ENCODE results near the gene BICC1. TPM values are rescaled to one million over a fixed set of nuclear protein-coding genes. Genes with fewer than 3 reads are reported as not detected.

Gene BICC1
- total RNA-seq, 1 experiment from 2014 or later: 0.67 TPM

- ChIA-PET POLR2A (no interaction called here), CTCF (no interaction called here)
- H3K4me1 ChIP-seq (ENCODE audit: control insufficient read depth, insufficient read depth, low read length): no peaks in the 10 kb centered on the region
- no peaks in the 10 kb centered on the region for H3K36me3 ChIP-seq (ENCODE audit: control insufficient read depth, insufficient read depth, low read length)
- H3K4me3 ChIP-seq (ENCODE audit: low read depth in 2 of 2, low read length in 2 of 2): no peak overlapping the region
- H3K9me3 ChIP-seq (ENCODE audit: control insufficient read depth, insufficient read depth, low read depth, low read length): no peaks in the 10 kb centered on the region
- ATAC-seq (no peak), DNase-seq (ENCODE audit: low read depth, low spot score) (no peak)
- no peaks in the 10 kb centered on the region for H3K27me3 ChIP-seq (ENCODE audit: control insufficient read depth, insufficient read depth, low read length)
- BruUV-seq (replicated peaks): no TSS peak
- H3K27ac ChIP-seq (ENCODE audit: low read length): no peak overlapping the region
- intact Hi-C loops (cut with micrococcal nuclease; ENCODE audit: unreplicated experiment) (no loop called here), in situ Hi-C loops (cut with HindIII; ENCODE audit: low pct_unique_long_range_greater_than_20kb, low sequenced_read_pairs) (no loop called here)
- TF ChIP-seq TCF7L2 (IDR thresholded peaks at IDR 0.05; ENCODE audit: low read depth, low read length) (no peak), REST (IDR thresholded peaks at IDR 0.05; ENCODE audit: insufficient read depth in 1 of 2, low read depth in 2 of 2, low read length in 1 of 2) (no peak), POLR2AphosphoS5 (IDR thresholded peaks at IDR 0.05; ENCODE audit: low read depth, low read length) (no peak), SIN3A (IDR thresholded peaks at IDR 0.05; ENCODE audit: borderline replicate concordance, insufficient read depth, low read depth, low read length) (no peak), CTCF (IDR thresholded peaks at IDR 0.05) (no peak)
These were observed 240.8 kb downstream of the BICC1 start for GRCh38 chr10:58753425-58753824.

GRCh38 chr10:58754469-58755339 lies 242.0 kb downstream of the BICC1 start:
- H3K36me3 ChIP-seq (ENCODE audit: control insufficient read depth, insufficient read depth, low read length): no peaks in the 10 kb centered on the region
- POLR2A ChIA-PET: no interaction called here

More at GRCh38 chr10:58754469-58755339, 242.0 kb downstream of the BICC1 start:
- Histone ChIP-seq H3K27ac (ENCODE audit: low read length) (no peak overlapping the region), H3K4me3 (ENCODE audit: low read depth in 2 of 2, low read length in 2 of 2) (no peak overlapping the region), H3K4me1 (ENCODE audit: control insufficient read depth, insufficient read depth, low read length) (no peaks in the 10 kb centered on the region), H3K9me3 (ENCODE audit: control insufficient read depth, insufficient read depth, low read depth, low read length) (no peaks in the 10 kb centered on the region), H3K27me3 (ENCODE audit: control insufficient read depth, insufficient read depth, low read length) (no peaks in the 10 kb centered on the region)
- in situ Hi-C loops (cut with HindIII; ENCODE audit: low pct_unique_long_range_greater_than_20kb, low sequenced_read_pairs) (no loop called here), intact Hi-C loops (cut with micrococcal nuclease; ENCODE audit: unreplicated experiment) (no loop called here)
- TF ChIP-seq CTCF (IDR thresholded peaks at IDR 0.05): no peak
- no peak for TF ChIP-seq TCF7L2 (IDR thresholded peaks at IDR 0.05; ENCODE audit: low read depth, low read length)
- no peak for TF ChIP-seq POLR2AphosphoS5 (IDR thresholded peaks at IDR 0.05; ENCODE audit: low read depth, low read length)
- no peak for TF ChIP-seq REST (IDR thresholded peaks at IDR 0.05; ENCODE audit: insufficient read depth in 1 of 2, low read depth in 2 of 2, low read length in 1 of 2)
- TF ChIP-seq SIN3A (IDR thresholded peaks at IDR 0.05; ENCODE audit: borderline replicate concordance, insufficient read depth, low read depth, low read length): no peak
- CTCF ChIA-PET: no interaction called here
- ATAC-seq: no peak
- BruUV-seq (replicated peaks): no TSS peak
- no peak for DNase-seq (ENCODE audit: low read depth, low spot score)
